Tibial nerve (tissue), 4 donors: ENCODE measurements around the gene STX8. TPM values are rescaled to one million over a fixed set of nuclear protein-coding genes. Genes with fewer than 3 reads are reported as not detected.

Experiments
- DNase-seq, 2 donors: peaks; one replicate each; pipeline ENCODE4 v3.0.0-alpha.2; 2019; ENCODE audit warnings: low spot score in 2 of 2
- H3K27ac ChIP-seq, 4 donors: fragments of 200-600 bp; sonication (generic) in 3 of 4; one replicate each; pipeline ENCODE4 v1.5.1; 2017 to 2019; ENCODE audit warnings: mild to moderate bottlenecking in 1 of 4
- H3K27me3 ChIP-seq, 2 donors: fragments of 200-600 bp; sonication (generic) in 1 of 2; one replicate each; pipeline versions ENCODE4 v1.5.1 to v1.6.0; 2017 to 2019
- H3K36me3 ChIP-seq, 3 donors: fragments of 200-600 bp; sonication (generic); one replicate each; pipeline ENCODE4 v1.5.1; 2018 to 2019
- H3K4me1 ChIP-seq, 4 donors: fragments of 200-600 bp; sonication (generic) in 3 of 4; one replicate each; pipeline ENCODE4 v1.5.1; 2017 to 2019
- H3K4me3 ChIP-seq, 4 donors: fragments of 200-600 bp; sonication (generic) in 3 of 4; one replicate each; pipeline ENCODE4 v1.5.1; 2017 to 2019; ENCODE audit warnings: mild to moderate bottlenecking in 1 of 4, moderate library complexity in 1 of 4
- H3K9me3 ChIP-seq, 4 donors: fragments of 200-600 bp; sonication (generic) in 3 of 4; one replicate each; pipeline ENCODE4 v1.5.1; 2017 to 2019
- EP300 ChIP-seq, 2 donors: sonication (generic); formaldehyde crosslinking; IDR thresholded peaks; one replicate each; pipeline ENCODE4 v1.6.1; 2017; ENCODE audit warnings: antibody characterized with exemption in 2 of 2, mild to moderate bottlenecking in 1 of 2
- POLR2A ChIP-seq, 2 donors: fragments of 450-650 bp; IDR thresholded peaks; one replicate each; pipeline ENCODE4 v1.6.1; 2017; ENCODE audit warnings: antibody characterized with exemption in 2 of 2, mild to moderate bottlenecking in 2 of 2, moderate library complexity in 2 of 2
- WGBS, 2 donors: methylation state at CpG; one replicate each; pipeline ENCODE4 v1.1.5; 2018; 5-methylcytosine and 5-hydroxymethylcytosine counted together
- total RNA-seq, 4 donors: library from RNA; depleted of rRNA; stranded (reverse); fragments of >200 nt; gene quantifications; one replicate each; pipeline ENCODE4 v1.1.0, GENCODE V29; 2016
- TF ChIP-seq, protein P1 (sequence below), 5 experiments: fragments of 200-600 bp in 3 of 5; fragments of 450-650 bp in 2 of 5; sonication (generic) in 3 of 5; IDR thresholded peaks; one replicate each; pipeline ENCODE4 v1.5.1; 2016 to 2019; ENCODE audit warnings: antibody characterized with exemption in 5 of 5, mild to moderate bottlenecking in 3 of 5, moderate library complexity in 2 of 5

Gene STX8
- total RNA-seq, 4 donors from 2014 or later = 57.7 to 97.2 (median 69.1) TPM

DNA sequence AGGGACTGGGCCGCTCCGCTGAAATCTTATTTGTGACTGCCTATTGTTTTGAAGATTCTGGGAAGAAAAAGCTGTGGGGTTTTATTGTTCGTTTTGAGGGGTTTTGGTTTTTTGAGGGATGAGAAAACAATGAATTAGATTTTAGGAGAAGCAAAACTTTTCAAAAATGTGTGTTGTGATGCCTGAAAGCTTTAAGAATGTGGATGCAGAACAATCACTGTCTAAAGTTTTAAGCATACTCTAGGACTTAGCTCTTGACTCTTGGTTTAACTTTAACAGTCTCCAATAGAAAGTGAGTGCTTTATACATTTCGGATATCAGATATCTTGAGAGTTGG is 1.7 kb upstream of the STX8 start:
- TF ChIP-seq EP300 (IDR thresholded peaks at IDR 0.05) (no peak), POLR2A (IDR thresholded peaks at IDR 0.05) (no peak)
- TF ChIP-seq, protein P1, sequence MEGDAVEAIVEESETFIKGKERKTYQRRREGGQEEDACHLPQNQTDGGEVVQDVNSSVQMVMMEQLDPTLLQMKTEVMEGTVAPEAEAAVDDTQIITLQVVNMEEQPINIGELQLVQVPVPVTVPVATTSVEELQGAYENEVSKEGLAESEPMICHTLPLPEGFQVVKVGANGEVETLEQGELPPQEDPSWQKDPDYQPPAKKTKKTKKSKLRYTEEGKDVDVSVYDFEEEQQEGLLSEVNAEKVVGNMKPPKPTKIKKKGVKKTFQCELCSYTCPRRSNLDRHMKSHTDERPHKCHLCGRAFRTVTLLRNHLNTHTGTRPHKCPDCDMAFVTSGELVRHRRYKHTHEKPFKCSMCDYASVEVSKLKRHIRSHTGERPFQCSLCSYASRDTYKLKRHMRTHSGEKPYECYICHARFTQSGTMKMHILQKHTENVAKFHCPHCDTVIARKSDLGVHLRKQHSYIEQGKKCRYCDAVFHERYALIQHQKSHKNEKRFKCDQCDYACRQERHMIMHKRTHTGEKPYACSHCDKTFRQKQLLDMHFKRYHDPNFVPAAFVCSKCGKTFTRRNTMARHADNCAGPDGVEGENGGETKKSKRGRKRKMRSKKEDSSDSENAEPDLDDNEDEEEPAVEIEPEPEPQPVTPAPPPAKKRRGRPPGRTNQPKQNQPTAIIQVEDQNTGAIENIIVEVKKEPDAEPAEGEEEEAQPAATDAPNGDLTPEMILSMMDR (IDR thresholded peaks at IDR 0.05) = peak in 1 of 5 experiments; percentile 1
- WGBS, 2 donors = 7 to 8% methylated on average over 4 of the region's 4 CpGs
- Histone ChIP-seq H3K4me3 (peak overlapping the region in 1 of 4 donors; percentile 74), H3K27me3 (no peaks in the 10 kb centered on the region), H3K4me1 (peaks cover 0 to 33% (median 10%) of the 10 kb centered on the region in 4 donors), H3K36me3 (no peaks in the 10 kb centered on the region), H3K9me3 (no peaks in the 10 kb centered on the region), H3K27ac (peak overlapping the region in 2 of 4 donors; percentile 70 to 78)
- DNase-seq = no peak

DNA sequence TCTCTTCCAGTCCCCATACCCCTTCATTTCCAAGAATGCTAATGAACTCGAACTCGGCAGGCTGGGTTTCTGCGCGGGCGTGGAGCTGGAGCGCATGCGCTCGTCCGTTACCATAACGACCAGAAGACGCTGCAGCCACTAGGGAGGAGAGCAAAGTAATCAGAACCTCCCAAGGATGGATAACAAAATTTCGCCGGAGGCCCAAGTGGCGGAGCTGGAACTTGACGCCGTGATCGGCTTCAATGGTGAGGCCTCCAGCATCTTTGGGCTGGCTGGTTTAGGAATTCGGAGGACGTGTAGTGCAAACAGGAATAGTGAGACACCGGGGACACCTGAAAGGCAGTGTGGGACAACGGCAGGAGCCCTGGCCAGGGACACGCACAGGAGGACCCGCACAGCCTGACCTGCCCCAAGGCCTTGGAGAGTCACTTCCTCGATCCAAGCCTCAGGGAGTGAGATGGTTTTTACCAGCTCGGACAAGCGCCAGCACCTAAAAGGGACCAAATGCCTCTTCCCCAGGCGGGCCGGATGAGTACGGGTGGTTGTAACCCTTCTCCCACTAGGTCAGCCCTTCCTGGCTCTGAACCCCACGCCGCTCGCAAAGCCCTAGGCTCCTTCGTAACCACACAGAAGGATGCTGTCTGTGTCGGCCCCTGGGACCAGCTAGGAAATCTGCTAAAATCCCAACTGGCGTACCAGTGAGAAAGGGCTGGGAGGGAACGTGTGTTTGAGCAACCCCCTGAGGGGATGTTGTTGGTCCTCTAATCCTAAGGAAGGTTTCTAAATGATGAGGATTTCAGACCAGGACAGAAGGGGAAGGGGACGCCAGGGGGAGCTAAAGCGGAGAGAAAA is 1.1 kb upstream of the STX8 start, which contains the start of gene CFAP52:
TSS of gene CFAP52 (plus strand) at position 122 of the 852 bp plus-strand sequence. CDS start at position 176, 54 bp downstream.
- Histone ChIP-seq H3K27ac (peak within 1 kb of the TSS; percentile 26 to 78 (median 62)), H3K9me3 (no peaks in the 10 kb centered on the region), H3K27me3 (no peaks in the 10 kb centered on the region), H3K36me3 (no peaks in the 10 kb centered on the region), H3K4me3 (peak within 1 kb of the TSS; percentile 56 to 90 (median 73)), H3K4me1 (peaks cover 0 to 33% (median 10%) of the 10 kb centered on the region in 4 donors)
- TF ChIP-seq EP300 (IDR thresholded peaks at IDR 0.05) (no peak), POLR2A (IDR thresholded peaks at IDR 0.05) (no peak)
- TF ChIP-seq, protein P1 (IDR thresholded peaks at IDR 0.05) = peak in 4 of 5 experiments; percentile 54 to 71 (median 61)
- DNase-seq = peak; percentile 64 to 77
- WGBS, 2 donors = 2 to 4% methylated on average over 38 of the region's 38 CpGs

DNA sequence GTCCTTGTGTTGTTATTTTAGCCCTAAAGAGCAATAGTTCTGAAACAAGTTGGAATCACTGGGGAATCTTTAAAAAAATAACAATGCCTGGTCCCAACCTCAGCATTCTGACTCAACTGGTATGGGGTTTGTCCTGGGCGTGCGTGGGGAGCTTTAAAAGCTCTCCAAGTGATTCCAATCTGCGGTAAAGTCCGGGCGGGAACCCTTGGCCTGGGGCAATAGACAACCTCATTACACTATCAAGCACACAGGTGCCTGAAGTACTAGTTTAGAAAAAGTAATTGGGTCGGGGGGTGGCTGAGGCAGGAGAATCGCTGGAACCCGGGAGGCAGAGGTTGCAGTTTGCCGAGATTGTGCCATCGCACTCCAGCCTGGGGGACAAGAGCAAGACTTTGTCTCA is 4.4 kb downstream of the STX8 start:
- no peak for DNase-seq
- WGBS, 2 donors = 90 to 96% methylated on average over 9 to 10 of the region's 10 CpGs
- no peak for TF ChIP-seq EP300 (IDR thresholded peaks at IDR 0.05)
- TF ChIP-seq, protein P1 (IDR thresholded peaks at IDR 0.05) = no peak
- TF ChIP-seq POLR2A (IDR thresholded peaks at IDR 0.05) = no peak

DNA sequence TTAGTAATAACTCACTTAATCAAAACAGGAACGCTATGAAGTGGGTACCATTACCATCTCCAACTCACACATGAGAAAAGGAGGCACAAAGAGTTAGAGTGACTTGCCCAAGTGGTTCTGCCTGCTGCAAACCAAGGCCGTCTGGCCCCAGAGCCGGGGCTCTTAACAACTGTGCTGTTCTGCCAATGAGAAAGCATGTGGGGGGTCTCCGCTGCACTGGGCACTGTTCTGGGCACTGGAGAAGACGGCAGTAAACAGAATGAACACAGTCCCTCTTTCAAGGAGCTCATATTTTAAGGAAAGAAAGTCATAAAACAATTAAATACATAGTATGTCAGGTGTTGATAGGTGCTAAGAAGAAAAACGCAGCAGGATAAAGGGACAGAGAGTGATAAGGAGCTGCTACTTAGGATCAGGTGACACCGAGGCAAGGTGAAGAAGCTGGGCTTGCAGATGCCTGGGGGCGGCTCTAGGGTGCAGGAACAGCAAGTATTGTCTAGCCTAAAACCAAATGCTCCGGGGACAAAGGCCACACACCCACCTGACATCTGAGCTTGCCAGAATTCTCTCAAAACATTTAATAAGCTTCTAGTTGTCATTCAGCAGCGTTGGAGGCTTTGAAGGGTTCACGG is 6.5 kb downstream of the STX8 start:
- WGBS, 2 donors = 86 to 88% methylated on average over 11 of the region's 11 CpGs
- Histone ChIP-seq H3K36me3 (peaks cover 0 to 40% (median 5%) of the 10 kb centered on the region in 3 donors), H3K4me3 (no peak overlapping the region)

More for the DNA sequence above, 4.4 kb downstream of the STX8 start:
- Histone ChIP-seq H3K4me3 (no peak overlapping the region), H3K4me1 (peaks cover 0 to 21% (median 5%) of the 10 kb centered on the region in 4 donors), H3K36me3 (peaks cover 0 to 38% (median 5%) of the 10 kb centered on the region in 3 donors), H3K9me3 (no peaks in the 10 kb centered on the region), H3K27me3 (no peaks in the 10 kb centered on the region), H3K27ac (no peak overlapping the region)

More for the DNA sequence above, 6.5 kb downstream of the STX8 start:
- Histone ChIP-seq H3K27me3 (no peaks in the 10 kb centered on the region), H3K4me1 (peaks cover 0 to 7% (median 0%) of the 10 kb centered on the region in 4 donors), H3K9me3 (no peaks in the 10 kb centered on the region), H3K27ac (no peak overlapping the region)
- no peak for DNase-seq
- TF ChIP-seq, protein P1 (IDR thresholded peaks at IDR 0.05) = no peak
- no peak for TF ChIP-seq EP300 (IDR thresholded peaks at IDR 0.05)
- TF ChIP-seq POLR2A (IDR thresholded peaks at IDR 0.05) = no peak
